GM18858 (cell line): ENCODE measurements around the gene CMTM4.
"Not testable (repeated sequence)": the region's sequence is repeated elsewhere in the genome, so short reads cannot be mapped to it uniquely, and the experiment has no call there.

ENCODE experiments used
- ATAC-seq: cut with Tn5 transposase; IDR thresholded peaks from one replicate; pipeline ENCODE4 v1.9.1; 2021; ENCODE audit not compliant: unreplicated experiment

CMTM4 gene

DNA sequence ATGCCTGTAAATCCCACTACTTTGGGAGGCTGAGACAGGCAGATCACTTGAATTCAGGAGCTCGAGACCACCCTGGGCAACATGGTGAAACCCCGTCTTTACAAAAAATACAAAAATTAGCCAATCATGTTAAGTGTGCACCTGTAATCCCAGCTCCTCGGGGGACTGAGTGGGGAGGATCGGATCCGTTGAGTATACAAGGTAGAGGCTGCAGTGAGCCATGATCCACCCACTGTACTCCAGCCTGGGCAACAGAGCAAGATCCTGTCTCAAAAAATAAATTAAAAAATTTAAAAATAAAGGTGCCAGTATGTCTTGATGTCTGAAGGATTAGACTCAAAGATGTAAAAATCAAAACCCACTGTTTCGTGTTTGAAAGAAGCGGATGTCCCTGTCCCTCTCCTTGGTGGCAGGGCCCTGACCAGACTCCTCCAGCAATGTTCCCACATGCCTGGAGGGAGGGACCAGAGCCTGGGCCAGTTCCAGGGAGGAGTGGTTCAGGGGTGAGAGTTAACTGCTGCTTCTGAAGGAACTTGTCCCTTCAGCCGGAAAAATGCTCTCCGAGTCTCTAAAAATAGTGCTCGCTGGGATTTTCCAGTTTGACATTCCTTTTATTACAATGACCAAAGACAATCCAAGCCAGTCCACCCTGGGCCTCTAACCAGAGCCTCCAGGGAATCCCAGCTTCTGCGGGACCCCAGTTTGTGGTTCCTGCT lies 9.4 kb upstream of the CMTM4 start:
- no peak for ATAC-seq

- no peak for ATAC-seq
Measured at GRCh38 chr16:66703406-66704215, 7.1 kb upstream of the CMTM4 start.

DNA sequence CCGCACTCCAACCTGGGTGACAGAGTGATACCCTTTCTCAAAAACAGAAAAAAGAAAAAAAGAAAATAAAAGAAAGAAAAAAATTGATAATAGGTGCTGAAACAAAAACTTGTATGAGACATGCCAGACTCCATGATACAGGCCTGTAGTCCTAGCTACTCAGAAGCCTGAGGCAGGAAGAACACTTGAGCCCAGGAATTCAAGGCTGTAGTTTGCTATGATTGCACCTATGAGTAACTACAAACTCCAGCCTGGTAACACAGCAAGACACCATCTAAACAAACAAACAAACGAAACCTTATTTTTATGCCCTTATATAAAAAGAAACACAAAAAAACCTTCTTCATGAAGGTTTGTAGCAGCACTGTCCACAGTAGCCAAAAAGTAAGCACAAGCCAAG lies 5.0 kb upstream of the CMTM4 start:
- no peak for ATAC-seq

DNA sequence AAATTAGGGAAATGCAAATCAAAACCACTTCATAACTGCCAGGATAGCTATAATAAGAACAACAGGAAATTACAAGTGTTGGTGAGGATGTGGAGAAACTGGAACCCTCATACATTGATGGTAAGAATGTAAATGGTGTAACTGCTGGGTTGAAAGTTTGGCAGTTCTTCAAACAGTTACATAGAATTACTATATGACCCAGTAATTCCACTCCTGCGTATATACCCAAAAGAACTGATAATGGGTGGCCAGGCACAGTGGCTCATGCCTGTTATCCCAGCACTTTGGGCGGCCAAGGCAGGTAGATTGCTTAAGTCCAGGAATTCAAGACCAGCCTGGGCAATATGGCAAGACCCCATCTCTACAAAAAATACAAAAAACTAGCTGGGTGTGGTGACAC lies 4.5 kb upstream of the CMTM4 start:
- no peak for ATAC-seq

GRCh38 chr16:66699898-66700297 lies 3.4 kb upstream of the CMTM4 start:
- no peak for ATAC-seq

- no peak for ATAC-seq
Measured at GRCh38 chr16:66698046-66698445, 1.5 kb upstream of the CMTM4 start.

- ATAC-seq, result peak; percentile 38
Measured at GRCh38 chr16:66695935-66696668, 441 bp downstream of the CMTM4 start.

- no peak for ATAC-seq
Measured at GRCh38 chr16:66695471-66695934, 1.0 kb downstream of the CMTM4 start.

GRCh38 chr16:66693149-66693548 lies 3.4 kb downstream of the CMTM4 start:
- no peak for ATAC-seq

GRCh38 chr16:66692341-66692740 lies 4.2 kb downstream of the CMTM4 start:
- no peak for ATAC-seq

DNA sequence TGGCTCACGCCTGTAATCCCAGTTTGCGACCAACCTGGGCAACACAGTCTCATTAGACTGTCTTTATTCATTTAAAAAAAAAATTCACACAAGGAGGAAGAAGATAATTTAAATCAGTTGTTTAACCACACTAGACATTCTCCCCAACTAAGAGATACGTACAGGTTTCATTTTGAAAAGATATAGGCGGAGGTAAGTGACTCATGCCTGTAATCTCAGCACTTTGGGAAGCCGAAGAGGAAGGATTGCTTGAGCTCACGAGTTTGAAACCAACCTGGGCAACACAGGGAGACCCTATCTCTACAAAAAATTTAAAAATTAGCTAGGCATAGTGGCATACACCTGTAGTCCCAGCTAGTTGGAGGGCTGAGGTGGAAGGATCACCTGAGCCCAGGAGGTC lies 5.3 kb downstream of the CMTM4 start:
- no peak for ATAC-seq

DNA sequence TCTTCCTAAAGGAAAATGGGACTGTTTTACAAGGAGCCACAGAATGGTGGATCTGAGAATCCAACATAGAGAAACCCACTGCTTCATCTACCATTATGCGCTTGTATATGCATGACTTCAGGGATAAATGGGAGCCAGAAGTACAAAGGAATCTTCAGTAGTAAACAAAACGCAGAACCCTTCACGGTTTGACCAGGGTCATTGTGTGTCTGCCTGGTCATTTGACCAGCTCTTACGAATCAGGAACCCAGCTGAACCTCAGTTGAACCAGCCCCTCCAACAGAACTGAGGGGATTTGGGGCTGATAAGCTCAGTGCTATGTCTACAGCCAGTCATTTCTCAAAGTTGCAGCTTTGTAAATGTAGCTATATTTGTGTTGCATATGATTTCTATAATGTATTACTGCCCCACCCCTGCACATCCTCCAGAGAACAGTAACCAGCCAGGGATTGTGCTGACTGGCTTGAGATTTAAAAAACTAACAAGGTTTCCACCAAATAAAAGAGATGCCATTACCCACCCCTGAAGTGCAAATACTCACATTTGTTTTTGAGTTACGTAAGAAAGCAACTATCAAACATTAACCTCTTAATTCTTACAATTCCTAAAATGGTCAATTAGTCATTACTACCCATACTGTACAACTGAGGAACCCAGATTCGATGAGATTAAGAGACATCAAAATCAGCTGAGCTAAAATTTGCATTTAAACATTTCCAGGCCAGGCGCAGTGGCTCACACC lies 6.3 kb downstream of the CMTM4 start:
- no peak for ATAC-seq

DNA sequence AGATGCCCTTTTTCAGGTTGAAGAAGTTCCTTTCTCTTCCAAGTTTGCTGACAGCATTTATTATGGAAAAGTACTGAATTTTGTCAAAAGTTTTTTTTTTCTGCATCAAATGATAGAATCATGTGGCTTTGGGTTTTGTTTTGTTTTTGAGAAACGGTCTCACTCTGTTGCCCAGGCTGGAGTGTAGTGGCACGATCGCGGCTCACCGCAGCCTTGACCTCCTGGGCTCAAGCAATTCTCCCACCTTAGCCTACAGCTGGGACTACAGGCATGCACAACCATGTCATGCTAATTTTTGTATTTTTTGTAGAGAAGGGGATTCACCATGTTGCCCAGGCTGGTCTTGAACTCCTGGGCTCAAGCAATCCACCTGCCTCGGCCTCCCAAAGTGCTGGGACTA lies 7.3 kb downstream of the CMTM4 start:
- ATAC-seq, result no peak

DNA sequence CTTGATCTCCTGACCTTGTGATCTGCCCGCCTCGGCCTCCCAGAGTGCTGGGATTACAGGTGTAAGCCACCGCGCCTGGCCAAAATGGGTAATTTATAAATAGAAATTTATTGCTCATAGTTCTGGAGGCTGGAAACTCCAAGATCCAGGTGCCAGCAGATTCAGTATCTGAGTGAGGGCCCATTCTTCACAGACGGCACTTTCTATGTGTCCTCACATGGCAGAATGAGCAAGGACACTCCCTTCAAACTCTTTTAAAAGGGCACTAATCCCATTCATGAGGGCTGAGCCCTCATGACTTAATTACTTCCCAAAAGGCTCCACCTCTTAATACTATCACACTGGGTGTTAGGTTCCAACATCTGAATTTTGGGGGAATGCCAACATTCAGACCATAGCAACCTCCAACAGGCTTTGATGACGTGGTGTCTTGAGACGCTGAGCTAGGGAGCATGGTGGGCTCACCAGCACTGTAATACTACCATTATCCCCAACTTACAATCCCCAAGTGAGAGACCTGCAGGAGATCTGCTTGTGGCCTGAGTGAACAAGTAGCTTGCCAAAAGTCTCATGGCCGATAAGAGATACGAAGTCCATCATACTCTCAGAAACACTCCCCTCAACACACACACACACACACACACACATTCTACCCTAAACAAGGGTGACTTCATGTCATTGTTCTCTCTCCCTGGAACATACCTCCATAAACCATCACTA lies 8.5 kb downstream of the CMTM4 start:
- ATAC-seq, result no peak

DNA sequence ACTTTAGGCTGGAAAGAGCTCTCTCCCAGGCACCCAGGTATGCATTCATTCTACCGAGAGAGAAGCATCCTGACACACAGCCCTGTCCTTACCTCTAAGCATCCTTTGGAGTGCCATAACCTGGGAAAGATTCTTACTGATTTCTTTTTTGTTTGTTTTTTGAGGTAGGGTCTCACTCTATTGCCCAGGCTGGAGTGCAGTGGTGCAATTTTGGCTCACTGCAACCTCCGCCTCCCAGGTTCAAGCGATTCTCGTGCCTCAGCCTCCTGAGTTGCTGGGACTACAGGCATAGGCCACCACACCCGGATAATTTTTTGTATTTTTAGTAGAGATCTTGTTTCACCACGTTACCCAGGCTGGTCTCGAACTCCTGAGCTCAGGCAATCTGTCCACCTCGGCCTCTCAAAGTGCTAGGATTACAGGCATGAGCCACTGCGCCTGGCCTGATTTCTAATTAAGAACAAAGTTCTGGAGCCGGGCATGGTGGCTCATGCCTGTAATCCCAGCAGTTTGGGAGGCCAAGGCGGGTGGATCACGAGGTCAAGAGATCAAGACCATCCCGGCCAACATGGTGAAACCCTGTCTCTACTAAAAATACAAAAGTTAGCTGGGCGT lies 10.9 kb downstream of the CMTM4 start:
- ATAC-seq, result not testable (repeated sequence)

- ATAC-seq, result no peak
Measured at GRCh38 chr16:66682271-66682670, 14.3 kb downstream of the CMTM4 start.

- no peak for ATAC-seq
Measured at GRCh38 chr16:66681676-66682075, 14.9 kb downstream of the CMTM4 start.

DNA sequence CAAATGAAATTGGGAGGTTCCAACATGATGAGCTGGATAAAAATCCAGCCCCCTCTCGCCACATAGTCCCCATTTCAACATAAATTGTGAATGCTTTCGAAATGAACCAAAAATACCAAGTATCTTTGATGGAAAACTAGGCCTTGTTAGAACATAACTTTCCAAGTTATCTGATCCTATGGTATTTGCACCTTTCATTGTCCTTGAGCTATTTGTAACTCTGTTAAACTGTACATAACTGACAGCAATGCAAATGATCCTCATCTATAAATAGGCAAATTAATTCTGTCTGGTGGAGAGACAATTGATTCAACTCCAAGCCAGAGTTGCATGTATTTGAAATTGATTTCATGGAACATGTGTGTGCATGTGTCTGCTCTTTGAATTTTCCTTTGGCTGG lies 18.2 kb downstream of the CMTM4 start:
- ATAC-seq, result no peak

DNA sequence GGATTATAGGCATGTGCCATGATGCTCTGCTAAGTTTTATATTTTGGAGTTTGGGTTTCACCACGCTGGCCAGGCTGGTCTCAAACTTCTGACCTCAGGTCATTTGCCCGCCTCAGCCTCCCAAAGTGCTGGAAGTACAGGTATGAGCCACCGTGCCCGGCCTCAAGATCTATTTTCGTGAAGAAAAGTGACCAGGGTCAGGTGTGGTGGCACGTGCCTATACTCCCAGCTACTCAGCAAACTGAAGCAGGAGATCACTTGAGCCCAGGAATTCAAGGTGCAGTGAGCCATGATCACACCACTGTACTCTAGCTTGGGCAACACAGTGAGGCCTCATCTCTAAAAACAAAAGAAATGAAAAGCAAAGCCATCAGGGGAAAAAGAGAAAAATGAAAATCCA lies 18.7 kb downstream of the CMTM4 start:
- ATAC-seq, result no peak

- no peak for ATAC-seq
Measured at GRCh38 chr16:66677179-66677578, 19.4 kb downstream of the CMTM4 start.
